GM18505 (cell line): ENCODE results near the gene UST.
"Not testable (repeated sequence)": the region's sequence is repeated elsewhere in the genome, so short reads cannot be mapped to it uniquely, and the experiment has no call there.

Experiments used
- ATAC-seq: cut with Tn5 transposase; IDR thresholded peaks from one replicate; pipeline ENCODE4 v1.9.1; 2021; ENCODE audit not compliant: unreplicated experiment
- POLR2A ChIP-seq: IDR thresholded peaks from 4 replicates; pipeline ENCODE4 v1.6.1; 2011; ENCODE audit warnings: borderline replicate concordance; ENCODE audit not compliant: insufficient read depth, insufficient read length; ENCODE audit errors: extremely low read depth

The UST gene

DNA sequence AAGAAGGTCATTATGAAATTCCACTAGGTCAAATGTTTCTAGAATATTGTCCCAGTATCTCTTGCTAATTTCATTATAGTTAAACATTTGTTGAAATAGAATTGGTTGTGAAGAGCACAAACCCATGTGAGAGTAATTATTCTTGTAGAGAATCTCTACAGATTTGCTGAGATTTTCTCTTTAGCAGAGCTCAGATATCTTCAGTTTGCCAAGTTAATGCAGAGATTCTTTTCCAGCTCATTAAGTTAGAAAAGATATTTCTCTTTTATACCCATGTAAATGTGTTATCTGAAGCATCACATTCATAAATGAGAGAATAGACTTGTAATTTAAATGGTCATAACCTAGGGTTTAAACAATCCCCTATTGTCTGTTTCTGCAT, 338.7 kb downstream of the UST start:
- TF ChIP-seq POLR2A = no peak
- no peak for ATAC-seq

DNA sequence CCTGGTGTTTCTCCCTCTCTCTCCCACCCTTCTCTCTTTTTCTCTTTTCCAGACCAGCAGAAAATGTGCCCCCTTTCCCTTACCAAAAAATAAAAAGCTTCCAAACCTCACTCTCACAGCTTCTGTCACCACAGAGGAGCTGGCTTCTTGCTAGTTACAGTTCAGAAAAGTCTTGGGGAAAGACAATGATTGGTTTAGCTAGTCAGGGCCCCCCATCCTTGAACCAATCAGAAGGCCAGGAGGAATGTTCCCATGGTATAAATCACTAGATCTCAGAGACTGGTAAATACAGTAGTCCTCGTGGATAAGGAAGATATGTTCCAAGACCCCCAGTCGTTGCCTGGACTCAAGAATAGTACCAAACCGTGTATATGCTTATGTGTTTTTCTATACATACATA, 339.5 kb downstream of the UST start:
- no peak for ATAC-seq
- TF ChIP-seq POLR2A = no peak

DNA sequence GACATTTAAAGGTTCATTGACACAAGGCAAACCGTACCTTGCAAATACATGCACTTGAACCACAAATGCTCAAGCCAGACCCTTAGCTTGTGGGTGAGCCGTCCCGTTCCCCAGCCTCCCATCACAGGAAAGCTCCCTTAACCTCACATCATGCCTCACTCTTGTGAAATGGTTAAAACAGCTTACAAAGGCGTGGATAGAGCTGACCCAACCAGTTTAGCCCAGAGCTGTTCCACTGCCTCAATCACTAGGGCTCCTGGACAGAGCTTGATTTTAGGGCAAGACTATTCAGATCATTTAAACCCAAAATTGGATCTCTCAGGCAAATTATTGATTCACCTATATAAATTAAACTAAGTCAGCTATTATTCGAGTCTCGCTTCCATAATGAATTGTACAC, 341.1 kb downstream of the UST start:
- ATAC-seq = no peak
- no peak for TF ChIP-seq POLR2A

DNA sequence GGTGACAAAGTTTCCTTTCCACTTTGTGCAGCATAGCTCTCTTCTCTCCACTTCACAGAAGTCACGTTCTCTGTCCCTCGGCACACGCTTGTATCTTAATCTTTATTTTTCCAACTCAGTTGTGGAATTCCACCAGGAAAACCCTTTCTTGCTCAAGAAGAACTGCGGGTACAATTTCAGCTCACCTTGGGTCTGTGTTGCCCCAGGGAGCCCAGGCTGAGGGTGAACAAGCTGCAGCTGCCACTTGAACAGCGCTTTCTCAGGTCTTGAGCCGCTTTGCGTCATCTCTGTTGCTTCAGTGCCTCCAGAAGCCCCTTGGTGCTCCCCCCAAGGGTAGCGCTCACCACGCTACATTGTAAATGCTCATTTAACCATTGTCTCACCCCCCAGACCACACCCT, 341.5 kb downstream of the UST start:
- no peak for ATAC-seq
- TF ChIP-seq POLR2A = no peak

DNA sequence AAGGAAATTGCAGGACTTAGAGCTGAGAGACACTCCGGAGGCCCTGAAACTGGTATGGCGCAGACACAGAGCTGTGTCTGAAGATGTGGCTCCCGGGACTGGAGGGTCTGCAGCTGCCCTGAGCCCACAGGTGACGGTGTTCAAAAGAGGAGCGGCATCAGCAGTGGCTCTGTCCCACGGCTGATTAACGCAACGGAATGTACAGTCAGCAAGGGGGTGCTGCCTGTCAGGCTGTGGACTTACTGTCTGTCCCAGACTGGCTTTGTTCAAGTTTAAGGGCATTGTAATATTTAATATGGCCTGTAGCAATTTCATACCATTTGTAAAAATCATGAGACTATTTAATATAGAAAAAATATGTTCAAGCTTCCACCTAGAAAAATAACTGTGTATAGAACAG, 342.7 kb downstream of the UST start:
- TF ChIP-seq POLR2A = no peak
- ATAC-seq = no peak

DNA sequence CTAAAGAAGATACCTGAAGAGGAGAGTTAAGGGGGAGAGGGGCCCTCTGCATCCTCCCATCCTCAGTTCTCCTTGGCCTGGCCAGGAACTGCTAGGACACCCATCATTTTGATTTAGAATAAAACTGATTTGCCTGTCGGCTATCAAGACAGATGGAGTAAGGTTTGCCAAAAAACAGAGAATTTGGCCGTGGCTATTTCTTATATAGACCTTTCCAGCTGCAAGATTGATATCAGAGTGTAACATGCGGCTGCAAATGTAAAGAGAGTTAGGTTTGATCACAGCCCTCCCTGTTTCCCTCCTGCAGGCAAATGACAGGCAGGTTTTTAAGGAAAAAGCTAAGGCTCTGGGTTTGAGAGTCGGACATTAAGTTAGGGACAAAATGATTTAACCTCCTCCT, 344.1 kb downstream of the UST start:
- no peak for ATAC-seq
- no peak for TF ChIP-seq POLR2A

DNA sequence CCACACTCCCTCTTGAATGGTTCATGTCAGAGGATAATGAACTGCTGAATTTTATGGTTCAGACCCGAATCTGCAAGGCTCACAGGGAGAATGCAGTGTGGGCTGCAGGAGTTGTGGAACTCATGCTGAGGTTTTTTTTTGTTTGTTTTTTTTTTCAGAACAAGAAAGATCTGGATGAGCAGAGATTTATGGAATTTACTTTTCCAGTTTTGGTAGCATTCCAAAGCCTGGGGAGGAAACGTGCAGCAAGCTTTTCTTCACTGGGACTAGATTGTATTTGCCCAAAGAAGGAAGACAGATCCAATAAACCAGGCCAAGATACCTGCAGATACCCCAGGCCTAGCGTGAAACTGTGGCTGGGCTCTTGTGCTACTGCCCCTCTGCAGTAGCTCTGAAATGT, 346.8 kb downstream of the UST start:
- no peak for TF ChIP-seq POLR2A
- ATAC-seq = no peak

DNA sequence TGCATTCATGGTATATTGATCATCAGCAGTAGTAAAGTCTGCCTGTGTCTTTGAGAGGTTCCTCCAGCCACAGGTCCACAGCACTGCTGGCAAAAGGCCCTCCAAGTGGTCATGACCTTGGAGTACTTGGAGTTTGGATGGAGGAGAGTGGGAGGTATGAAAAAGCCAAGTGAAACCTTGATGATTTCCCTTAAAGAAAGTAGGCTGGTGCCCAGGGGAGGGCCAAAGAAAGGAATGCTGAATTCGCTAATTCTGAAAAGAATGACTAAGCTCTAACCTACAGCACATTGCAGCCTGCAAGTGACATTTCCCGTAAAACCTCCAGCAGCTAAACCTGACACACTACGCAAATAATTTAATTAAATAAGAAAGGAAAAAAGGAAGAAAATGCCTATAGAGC, 347.3 kb downstream of the UST start:
- no peak for ATAC-seq
- TF ChIP-seq POLR2A = no peak

DNA sequence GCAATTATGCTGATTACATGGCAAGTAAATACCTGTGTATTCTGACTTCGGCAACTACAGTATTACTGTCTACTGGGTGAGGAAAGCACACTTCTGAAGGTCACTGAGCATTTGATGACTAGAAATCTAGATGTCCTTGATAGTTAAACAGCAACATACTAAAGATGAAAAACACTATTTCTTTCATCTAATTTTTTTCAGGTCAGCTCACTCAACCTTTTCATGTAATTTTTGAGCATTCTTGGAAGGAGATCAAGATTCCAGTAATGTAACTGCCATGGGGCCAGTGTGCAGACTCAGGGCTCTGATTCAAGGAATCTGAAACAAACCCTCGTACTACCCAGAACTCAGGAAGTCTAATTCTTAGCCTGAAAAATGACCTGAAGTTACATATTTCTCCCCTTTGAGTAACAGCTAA, 348.1 kb downstream of the UST start:
- no peak for ATAC-seq
- no peak for TF ChIP-seq POLR2A

DNA sequence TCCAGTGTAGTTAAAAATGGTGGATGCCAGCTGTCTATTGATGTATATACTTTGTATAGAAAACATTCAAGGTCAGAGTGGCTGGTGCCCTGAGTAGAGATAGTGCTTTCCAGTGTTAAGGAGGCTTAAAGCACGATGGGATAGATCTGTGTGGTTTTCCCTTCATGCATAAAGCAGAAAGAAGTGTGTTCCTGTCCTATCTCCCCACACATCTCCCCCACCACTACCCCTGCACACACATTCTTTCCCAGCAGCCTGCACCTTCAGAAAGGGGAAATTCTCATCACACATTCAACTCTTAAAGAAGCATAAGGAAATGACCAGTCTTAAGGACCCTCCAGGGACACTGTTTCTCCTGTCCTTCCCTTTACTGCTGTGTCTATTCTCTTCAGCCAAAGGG, 349.0 kb downstream of the UST start:
- ATAC-seq = no peak
- no peak for TF ChIP-seq POLR2A

DNA sequence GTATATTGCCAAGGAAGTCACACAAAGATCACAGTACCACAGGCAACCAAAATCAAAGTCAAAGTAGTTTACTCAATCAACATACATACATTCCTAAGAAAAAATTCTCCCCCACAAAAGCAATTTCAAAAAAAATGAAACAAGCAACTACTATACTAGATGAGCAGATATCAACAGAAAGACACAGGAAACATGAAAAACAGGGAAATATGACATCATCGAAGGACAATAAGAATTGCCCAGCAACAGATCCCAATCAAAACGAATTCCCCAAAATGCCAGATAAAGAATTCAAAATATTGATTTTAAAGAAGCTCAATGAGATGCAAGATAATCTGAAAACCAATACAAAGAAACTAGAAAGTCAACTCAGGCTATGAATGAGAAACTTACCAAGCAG, 351.0 kb downstream of the UST start:
- TF ChIP-seq POLR2A = no peak
- ATAC-seq = no peak

DNA sequence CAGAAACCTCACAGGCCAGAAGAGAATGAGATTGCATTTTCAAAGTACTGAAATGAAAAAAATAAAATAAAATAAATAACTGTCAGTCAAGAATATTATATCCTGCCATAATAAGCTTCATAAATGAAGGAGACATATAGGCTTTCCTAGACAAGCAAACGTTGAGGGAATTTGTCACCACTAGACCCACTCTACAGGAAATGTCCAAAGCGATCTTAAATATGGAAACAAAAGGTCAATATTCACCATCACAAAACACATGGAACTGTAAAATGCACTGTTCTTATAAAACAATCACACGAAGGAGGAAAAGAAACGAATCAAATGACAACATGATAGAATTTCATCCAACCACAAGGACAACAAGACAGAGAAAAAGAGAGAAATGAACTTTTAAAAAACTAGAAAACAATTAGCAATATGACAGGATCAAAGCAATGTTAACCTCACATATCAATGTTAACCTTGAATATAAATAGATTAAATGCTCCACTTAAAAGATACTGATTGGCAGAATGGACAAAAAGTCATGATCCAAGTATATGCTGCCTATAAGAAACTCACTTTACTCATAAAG, 352.0 kb downstream of the UST start:
- ATAC-seq = no peak
- no peak for TF ChIP-seq POLR2A

DNA sequence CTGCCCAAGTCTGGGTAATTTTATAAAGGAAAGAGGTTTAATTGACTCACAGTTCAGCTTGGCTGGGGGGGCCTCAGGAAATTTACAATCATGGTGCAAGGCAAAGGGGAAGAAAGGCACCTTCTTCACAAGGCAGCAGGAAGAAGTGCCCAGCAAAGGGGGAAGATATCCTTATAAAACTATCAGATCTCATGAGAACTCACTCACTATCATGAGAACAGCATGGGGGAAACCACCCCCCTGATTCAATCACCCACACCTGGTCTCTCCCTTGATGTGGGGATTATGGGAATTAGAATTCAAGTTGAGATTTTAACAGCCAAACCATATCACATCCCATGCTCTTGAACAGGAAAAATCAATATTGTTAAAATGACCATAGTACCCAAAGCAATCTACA, 355.5 kb downstream of the UST start:
- no peak for TF ChIP-seq POLR2A
- no peak for ATAC-seq

DNA sequence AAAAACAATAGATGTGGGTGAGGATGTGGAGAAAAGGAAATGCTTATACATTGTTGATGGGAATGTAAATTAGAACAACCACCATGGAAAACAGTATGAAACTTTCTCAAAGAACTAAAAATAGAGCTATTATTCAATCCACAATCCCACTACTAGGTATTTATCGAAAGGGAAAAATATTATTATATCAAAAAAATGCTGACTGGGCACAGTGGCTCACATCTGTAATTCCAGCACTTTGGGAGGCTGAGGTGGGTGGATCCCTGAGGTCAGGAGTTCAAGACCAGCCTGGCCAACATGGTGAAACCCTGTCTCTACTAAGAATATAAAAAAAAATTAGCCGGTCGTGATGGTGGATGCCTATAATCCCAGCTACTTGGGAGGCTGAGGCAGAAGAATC, 357.1 kb downstream of the UST start:
- ATAC-seq = not testable (repeated sequence)

DNA sequence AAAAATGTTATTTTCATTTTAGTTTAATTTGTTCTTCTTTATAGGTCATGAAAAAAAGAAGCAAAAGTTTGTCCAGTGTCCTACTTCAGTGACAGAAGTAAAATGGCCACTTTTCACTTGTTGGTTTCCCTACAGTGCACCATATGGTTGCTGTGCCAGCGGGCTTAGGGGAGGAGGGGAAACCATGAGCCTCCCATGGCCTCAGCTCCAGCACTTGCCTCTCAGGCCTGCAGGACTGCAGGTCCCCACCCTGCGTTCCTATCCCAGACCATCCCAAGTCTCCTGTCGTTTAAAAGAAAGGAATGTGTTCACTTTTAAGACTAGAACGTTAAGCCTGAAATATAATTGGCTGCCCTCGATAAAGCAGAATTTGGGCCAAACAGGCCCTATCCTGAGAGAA, 360.7 kb downstream of the UST start:
- no peak for ATAC-seq
- no peak for TF ChIP-seq POLR2A

DNA sequence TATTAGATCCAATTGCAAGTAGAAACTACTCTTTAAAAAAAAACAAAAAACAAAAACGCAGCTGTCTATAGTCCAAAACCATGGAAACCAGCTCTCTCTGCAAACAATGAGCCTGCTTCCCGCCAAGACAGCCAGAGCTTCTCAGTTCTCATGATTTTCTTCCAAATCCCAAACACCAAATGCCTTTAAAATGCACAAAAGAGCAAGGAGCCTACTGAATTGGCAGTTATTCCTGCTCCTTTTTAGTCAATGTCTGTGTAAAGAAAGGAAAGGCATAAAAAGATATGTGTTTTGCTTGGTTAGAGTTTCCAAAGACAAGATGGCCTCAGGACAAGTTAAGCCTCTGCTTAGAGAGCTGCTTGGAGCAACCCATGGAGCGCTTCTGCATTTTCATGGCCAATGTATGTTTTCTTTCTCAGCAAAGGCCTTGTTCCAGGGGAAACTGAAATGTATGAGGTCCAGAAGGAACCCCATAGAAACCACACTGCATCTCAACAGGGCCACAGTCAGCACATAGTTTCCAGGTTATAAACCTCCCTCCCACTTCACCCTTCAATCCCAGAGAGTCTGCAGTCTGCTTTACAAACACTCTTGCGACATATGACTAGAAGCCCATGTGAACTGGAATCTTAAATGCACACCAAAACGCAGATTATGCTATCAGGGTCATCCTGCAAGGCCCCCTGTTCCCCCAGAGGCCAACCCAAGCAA, 361.4 kb downstream of the UST start:
- no peak for ATAC-seq

DNA sequence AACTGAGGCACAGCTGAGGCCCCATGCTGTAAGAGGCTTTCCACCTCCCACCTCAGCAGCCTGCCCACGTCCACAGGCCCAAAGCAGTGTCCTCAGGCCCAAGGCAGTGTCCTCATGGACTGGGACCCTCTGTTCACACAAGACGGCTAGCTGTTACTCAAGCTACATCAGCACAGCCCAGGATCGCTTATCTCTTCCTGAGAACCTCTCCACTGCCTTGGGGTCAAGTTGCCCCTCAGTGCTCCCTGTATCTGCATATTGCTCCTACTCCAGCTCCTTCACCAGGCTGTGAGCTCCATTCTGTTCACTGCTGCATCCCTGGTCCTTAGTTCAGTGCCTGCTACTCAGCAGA, 361.9 kb downstream of the UST start:
- ATAC-seq = no peak
- no peak for TF ChIP-seq POLR2A

More for the DNA sequence above, 361.4 kb downstream of the UST start:
- no peak for TF ChIP-seq POLR2A
